PC-3 (cell line): ENCODE data around the gene POLA1.

ENCODE experiments used
- CTCF ChIP-seq: fragments of 300-600 bp; sonication (generic); conservative IDR thresholded peaks from 2 replicates; pipeline ENCODE4 v1.5.1; 2017; ENCODE audit warnings: antibody characterized with exemption, low read depth, mild to moderate bottlenecking, low read length
- EZH2 ChIP-seq: fragments of 300-600 bp; sonication (generic); IDR thresholded peaks from one replicate; pipeline ENCODE4 v1.6.1; 2017; ENCODE audit warnings: antibody characterized with exemption, mild to moderate bottlenecking, low read length; ENCODE audit not compliant: unreplicated experiment

- TF ChIP-seq CTCF (no peak), EZH2 (no peak)
Measured at GRCh38 chrX:24657671-24658386, 35.9 kb upstream of the POLA1 start.
